MM.1S (cell line): ENCODE measurements around the gene P2RX2.

Experiments
- DNase-seq: peaks from one replicate; pipeline ENCODE4 v3.0.0-alpha.2; 2015
- H2AFZ ChIP-seq: fragments of 300-600 bp; sonication (generic); 2 replicates; pipeline ENCODE4 v1.6.0; 2016; ENCODE audit warnings: antibody characterized with exemption, low read length
- H3F3A ChIP-seq: fragments of 300-600 bp; sonication (generic); 2 replicates; pipeline ENCODE4 v1.6.1; 2016; ENCODE audit warnings: mild to moderate bottlenecking, antibody characterized with exemption, low read length, moderate library complexity, mixed read lengths; ENCODE audit not compliant: insufficient read depth
- H3K27ac ChIP-seq: fragments of 300-600 bp; sonication (generic); 2 replicates; pipeline ENCODE4 v1.5.1; 2016; ENCODE audit warnings: mild to moderate bottlenecking, low read length
- H3K27me3 ChIP-seq: fragments of 300-600 bp; sonication (generic); replicated peaks from 2 replicates; pipeline ENCODE4 v1.6.0; 2016; ENCODE audit warnings: low read length; ENCODE audit not compliant: insufficient read depth
- H3K36me3 ChIP-seq: fragments of 300-600 bp; sonication (generic); replicated peaks from 2 replicates; pipeline ENCODE4 v1.6.1; 2016; ENCODE audit warnings: mild to moderate bottlenecking, low read length, mixed read lengths; ENCODE audit not compliant: insufficient read depth
- H3K4me1 ChIP-seq: fragments of 300-600 bp; sonication (generic); 2 replicates; pipeline ENCODE4 v1.6.1; 2016; ENCODE audit warnings: low read length, mixed read lengths
- H3K4me2 ChIP-seq: fragments of 300-600 bp; sonication (generic); 2 replicates; pipeline ENCODE4 v1.6.0; 2016; ENCODE audit warnings: low read depth, low read length
- H3K4me3 ChIP-seq: fragments of 300-600 bp; sonication (generic); 2 replicates; pipeline ENCODE4 v1.5.1; 2016; ENCODE audit warnings: low read length, mixed read lengths
- H3K79me2 ChIP-seq: fragments of 300-600 bp; sonication (generic); 2 replicates; pipeline ENCODE4 v1.6.1; 2016; ENCODE audit warnings: mixed run types, low read length, mixed read lengths
- H3K9ac ChIP-seq: fragments of 300-600 bp; sonication (generic); 2 replicates; pipeline ENCODE4 v1.6.1; 2016; ENCODE audit warnings: low read length, mixed read lengths
- H3K9me2 ChIP-seq: fragments of 300-600 bp; sonication (generic); replicated peaks from 2 replicates; pipeline ENCODE4 v1.6.1; 2016; ENCODE audit warnings: mild to moderate bottlenecking, low read length, mixed read lengths; ENCODE audit not compliant: insufficient read depth
- H3K9me3 ChIP-seq: fragments of 300-600 bp; sonication (generic); replicated peaks from 2 replicates; pipeline ENCODE4 v1.6.1; 2016; ENCODE audit warnings: mild to moderate bottlenecking, low read length, mixed read lengths; ENCODE audit not compliant: insufficient read depth
- H4K20me1 ChIP-seq: fragments of 300-600 bp; sonication (generic); 2 replicates; pipeline ENCODE4 v1.6.1; 2016; ENCODE audit warnings: mild to moderate bottlenecking, low read length, moderate library complexity, mixed read lengths; ENCODE audit not compliant: insufficient read depth
- EZH2 ChIP-seq: fragments of 300-600 bp; sonication (generic); optimal IDR thresholded peaks from 2 replicates; pipeline ENCODE3; 2017; ENCODE audit warnings: low read depth, mild to moderate bottlenecking, antibody characterized with exemption, low read length, mixed read lengths
- EZH2phosphoT487 ChIP-seq: fragments of 300-600 bp; sonication (generic); IDR thresholded peaks from 2 replicates; pipeline ENCODE4 v1.6.1; 2018; ENCODE audit warnings: antibody characterized with exemption, low read length
- TF ChIP-seq, protein P1 (sequence below): fragments of 300-600 bp; sonication (generic); IDR thresholded peaks from 2 replicates; pipeline ENCODE4 v1.5.1; 2016; ENCODE audit warnings: antibody characterized with exemption, low read length, mixed read lengths

P2RX2 gene

GRCh38 chr12:132658149-132658894, 39.7 kb downstream of the P2RX2 start:
- Histone ChIP-seq H3K36me3 (no peaks in the 10 kb centered on the region), H3K27me3 (no peaks in the 10 kb centered on the region), H3K4me3 (no peak overlapping the region), H3K4me2 (no peak overlapping the region), H3F3A (no peaks in the 10 kb centered on the region), H4K20me1 (no peaks in the 10 kb centered on the region), H2AFZ (no peak overlapping the region), H3K9me3 (no peaks in the 10 kb centered on the region), H3K4me1 (no peaks in the 10 kb centered on the region), H3K79me2 (no peaks in the 10 kb centered on the region), H3K9me2 (no peaks in the 10 kb centered on the region), H3K27ac (no peak overlapping the region), H3K9ac (no peak overlapping the region)
- TF ChIP-seq EZH2phosphoT487 (no peak), EZH2 (no peak)
- TF ChIP-seq, protein P1, sequence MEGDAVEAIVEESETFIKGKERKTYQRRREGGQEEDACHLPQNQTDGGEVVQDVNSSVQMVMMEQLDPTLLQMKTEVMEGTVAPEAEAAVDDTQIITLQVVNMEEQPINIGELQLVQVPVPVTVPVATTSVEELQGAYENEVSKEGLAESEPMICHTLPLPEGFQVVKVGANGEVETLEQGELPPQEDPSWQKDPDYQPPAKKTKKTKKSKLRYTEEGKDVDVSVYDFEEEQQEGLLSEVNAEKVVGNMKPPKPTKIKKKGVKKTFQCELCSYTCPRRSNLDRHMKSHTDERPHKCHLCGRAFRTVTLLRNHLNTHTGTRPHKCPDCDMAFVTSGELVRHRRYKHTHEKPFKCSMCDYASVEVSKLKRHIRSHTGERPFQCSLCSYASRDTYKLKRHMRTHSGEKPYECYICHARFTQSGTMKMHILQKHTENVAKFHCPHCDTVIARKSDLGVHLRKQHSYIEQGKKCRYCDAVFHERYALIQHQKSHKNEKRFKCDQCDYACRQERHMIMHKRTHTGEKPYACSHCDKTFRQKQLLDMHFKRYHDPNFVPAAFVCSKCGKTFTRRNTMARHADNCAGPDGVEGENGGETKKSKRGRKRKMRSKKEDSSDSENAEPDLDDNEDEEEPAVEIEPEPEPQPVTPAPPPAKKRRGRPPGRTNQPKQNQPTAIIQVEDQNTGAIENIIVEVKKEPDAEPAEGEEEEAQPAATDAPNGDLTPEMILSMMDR = no peak
- no peak for DNase-seq

DNA sequence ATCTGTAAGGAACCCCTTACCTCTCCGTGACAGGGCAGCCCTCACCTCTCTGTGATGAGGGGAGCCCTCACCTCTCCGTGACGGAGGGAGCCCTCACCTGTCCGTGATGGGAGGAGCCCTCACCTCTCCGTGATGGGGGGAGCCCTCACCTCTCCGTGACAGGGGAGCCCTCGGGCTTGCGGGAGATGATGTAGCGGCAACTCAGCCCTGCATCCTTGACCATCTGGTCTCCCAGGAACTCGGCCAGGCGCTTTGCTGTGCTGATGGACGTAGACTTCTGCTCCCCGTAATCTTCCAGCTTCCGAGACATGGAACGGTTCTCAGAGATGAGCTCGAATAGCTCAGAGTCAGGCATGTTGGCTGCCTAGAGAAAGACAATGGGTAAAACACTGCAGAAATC, 40.6 kb downstream of the P2RX2 start:
- Histone ChIP-seq H3K9me3 (no peaks in the 10 kb centered on the region), H3K27me3 (no peaks in the 10 kb centered on the region), H3F3A (no peaks in the 10 kb centered on the region), H2AFZ (no peak overlapping the region), H3K27ac (no peak overlapping the region), H3K4me2 (no peak overlapping the region), H3K4me1 (no peaks in the 10 kb centered on the region), H3K36me3 (no peaks in the 10 kb centered on the region), H4K20me1 (no peaks in the 10 kb centered on the region), H3K9ac (no peak overlapping the region), H3K79me2 (no peaks in the 10 kb centered on the region), H3K4me3 (no peak overlapping the region), H3K9me2 (no peaks in the 10 kb centered on the region)
- no peak for DNase-seq
- TF ChIP-seq EZH2 (no peak), EZH2phosphoT487 (no peak)
- TF ChIP-seq, protein P1 = no peak

DNA sequence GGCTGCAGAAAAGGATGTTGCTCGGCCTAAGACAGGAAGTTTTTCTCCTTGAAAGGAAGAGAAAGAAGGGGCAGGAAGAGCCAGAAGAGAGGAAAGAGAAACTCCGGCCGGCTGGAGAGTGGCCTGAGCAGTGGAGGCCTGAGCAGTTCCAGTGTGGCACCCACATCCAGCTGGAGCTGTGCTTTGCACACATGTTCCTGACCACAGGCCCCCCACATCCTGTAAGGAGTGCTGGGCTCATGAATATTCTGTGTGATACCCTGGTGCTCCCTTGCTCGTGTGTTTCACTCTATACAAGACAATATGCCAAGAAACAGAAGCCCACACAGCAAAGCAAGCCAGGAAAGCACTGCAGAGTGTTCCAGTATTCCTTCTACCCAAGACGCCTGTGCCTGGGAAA, 41.5 kb downstream of the P2RX2 start:
- H3K9me3 ChIP-seq = no peaks in the 10 kb centered on the region
- no peaks in the 10 kb centered on the region for H3K9me2 ChIP-seq
- H3K4me3 ChIP-seq = no peak overlapping the region

More for the DNA sequence above, 41.5 kb downstream of the P2RX2 start:
- Histone ChIP-seq H3K36me3 (no peaks in the 10 kb centered on the region), H3K9ac (no peak overlapping the region), H3F3A (no peaks in the 10 kb centered on the region), H3K4me2 (no peak overlapping the region), H3K4me1 (no peaks in the 10 kb centered on the region), H3K79me2 (no peaks in the 10 kb centered on the region), H4K20me1 (no peaks in the 10 kb centered on the region), H3K27me3 (no peaks in the 10 kb centered on the region), H2AFZ (no peak overlapping the region), H3K27ac (no peak overlapping the region)
- no peak for DNase-seq
- TF ChIP-seq, protein P1 = no peak
- TF ChIP-seq EZH2 = no peak
- TF ChIP-seq EZH2phosphoT487 = no peak
